Esophagus squamous epithelium (tissue), 5 donors: ENCODE data around the gene SPTLC3. TPM values are rescaled to one million over a fixed set of nuclear protein-coding genes. Genes with fewer than 3 reads are reported as not detected.

Source experiments
- DNase-seq: peaks from one replicate; lab custom pipeline; 2025; lab: John Stamatoyannopoulos, UW
- H3K27ac ChIP-seq, 4 donors: fragments of 200-600 bp; sonication (generic); one replicate each; pipeline ENCODE4 v1.5.1; 2016 to 2019; ENCODE audit warnings: mild to moderate bottlenecking in 1 of 4
- H3K27me3 ChIP-seq, 4 donors: fragments of 200-600 bp; sonication (generic); 1 replicate in 3 of 4; 2 replicates in 1 of 4; pipeline versions ENCODE4 v1.5.1 to v1.6.0; 2017 to 2021; ENCODE audit warnings: antibody characterized with exemption in 1 of 4
- H3K36me3 ChIP-seq, 3 donors: fragments of 200-600 bp; sonication (generic); one replicate each; pipeline ENCODE4 v1.5.1; 2016 to 2019
- H3K4me1 ChIP-seq, 3 donors: fragments of 200-600 bp; sonication (generic); one replicate each; pipeline ENCODE4 v1.5.1; 2017 to 2019
- H3K4me3 ChIP-seq, 4 donors: fragments of 200-600 bp; sonication (generic); 1 replicate in 3 of 4; 2 replicates in 1 of 4; pipeline ENCODE4 v1.5.1; 2016 to 2019; ENCODE audit warnings: mild to moderate bottlenecking in 2 of 4, moderate library complexity in 1 of 4
- H3K9me3 ChIP-seq, 3 donors: fragments of 200-600 bp; sonication (generic); one replicate each; pipeline ENCODE4 v1.5.1; 2016 to 2019
- CTCF ChIP-seq, 6 experiments: fragments of 450-650 bp in 4 of 6; fragments of 200-600 bp in 2 of 6; sonication (generic) in 2 of 6; IDR thresholded peaks; one replicate each; pipeline ENCODE4 v1.5.1; 2016 to 2019; ENCODE audit warnings: antibody characterized with exemption in 6 of 6, mild to moderate bottlenecking in 4 of 6, moderate library complexity in 4 of 6
- POLR2A ChIP-seq, 4 donors: fragments of 450-650 bp; IDR thresholded peaks; one replicate each; pipeline ENCODE4 v1.6.1; 2017; ENCODE audit warnings: antibody characterized with exemption in 4 of 4, mild to moderate bottlenecking in 4 of 4, moderate library complexity in 3 of 4
- WGBS, 2 donors: methylation state at CpG; one replicate each; pipeline ENCODE4 v1.1.5; 2018; 5-methylcytosine and 5-hydroxymethylcytosine counted together
- intact Hi-C: fragments of 100-400 bp; cut with DNase I; formaldehyde crosslinking; loops from one replicate; pipeline ENCODE4 v1.15.0; 2022
- total RNA-seq, 4 donors: library from RNA; depleted of rRNA; stranded (reverse); fragments of >200 nt; gene quantifications; one replicate each; pipeline ENCODE4 v1.1.0, GENCODE V29; 2016
- donor health status: DM: yes; HTN: yes; CAD: no.

Gene SPTLC3
- total RNA-seq, 4 donors from 2014 or later: 6.9 to 9.1 (median 7.3) TPM

- DNase-seq: no peak
- 63 to 67% methylated on average over 5 of the region's 5 CpGs for WGBS, 2 donors
- no peaks in the 10 kb centered on the region for H3K9me3 ChIP-seq
- intact Hi-C loops: no loop called here
- no peak overlapping the region for H3K4me3 ChIP-seq
- H3K27ac ChIP-seq: no peak overlapping the region
- H3K27me3 ChIP-seq: no peaks in the 10 kb centered on the region
- no peaks in the 10 kb centered on the region for H3K36me3 ChIP-seq
- peaks cover 0 to 54% (median 5%) of the 10 kb centered on the region in 3 donors for H3K4me1 ChIP-seq
- TF ChIP-seq POLR2A (IDR thresholded peaks at IDR 0.05) (no peak), CTCF (IDR thresholded peaks at IDR 0.05) (no peak)
These were observed 192.2 kb downstream of the SPTLC3 start for GRCh38 chr20:13200767-13201500.

- TF ChIP-seq CTCF (IDR thresholded peaks at IDR 0.05): no peak
- TF ChIP-seq POLR2A (IDR thresholded peaks at IDR 0.05): no peak
- DNase-seq: no peak
- Histone ChIP-seq H3K27me3 (no peaks in the 10 kb centered on the region), H3K36me3 (no peaks in the 10 kb centered on the region), H3K4me3 (no peak overlapping the region), H3K4me1 (peaks cover 0 to 58% (median 5%) of the 10 kb centered on the region in 3 donors), H3K9me3 (no peaks in the 10 kb centered on the region), H3K27ac (no peak overlapping the region)
- WGBS, 2 donors: 61 to 71% methylated on average over 6 of the region's 6 CpGs
- intact Hi-C loops: no loop called here
These were observed 193.8 kb downstream of the SPTLC3 start for GRCh38 chr20:13202565-13202964.

GRCh38 chr20:13205425-13205824 lies 196.7 kb downstream of the SPTLC3 start:
- TF ChIP-seq POLR2A (IDR thresholded peaks at IDR 0.05): no peak
- TF ChIP-seq CTCF (IDR thresholded peaks at IDR 0.05): no peak
- peaks cover 0 to 43% (median 5%) of the 10 kb centered on the region in 3 donors for H3K4me1 ChIP-seq
- no peak overlapping the region for H3K4me3 ChIP-seq
- no peaks in the 10 kb centered on the region for H3K9me3 ChIP-seq
- H3K27me3 ChIP-seq: no peaks in the 10 kb centered on the region
- no peaks in the 10 kb centered on the region for H3K36me3 ChIP-seq
- DNase-seq: no peak
- intact Hi-C loops: no loop called here
- 56 to 62% methylated on average over 4 of the region's 4 CpGs for WGBS, 2 donors
- H3K27ac ChIP-seq: no peak overlapping the region

DNA sequence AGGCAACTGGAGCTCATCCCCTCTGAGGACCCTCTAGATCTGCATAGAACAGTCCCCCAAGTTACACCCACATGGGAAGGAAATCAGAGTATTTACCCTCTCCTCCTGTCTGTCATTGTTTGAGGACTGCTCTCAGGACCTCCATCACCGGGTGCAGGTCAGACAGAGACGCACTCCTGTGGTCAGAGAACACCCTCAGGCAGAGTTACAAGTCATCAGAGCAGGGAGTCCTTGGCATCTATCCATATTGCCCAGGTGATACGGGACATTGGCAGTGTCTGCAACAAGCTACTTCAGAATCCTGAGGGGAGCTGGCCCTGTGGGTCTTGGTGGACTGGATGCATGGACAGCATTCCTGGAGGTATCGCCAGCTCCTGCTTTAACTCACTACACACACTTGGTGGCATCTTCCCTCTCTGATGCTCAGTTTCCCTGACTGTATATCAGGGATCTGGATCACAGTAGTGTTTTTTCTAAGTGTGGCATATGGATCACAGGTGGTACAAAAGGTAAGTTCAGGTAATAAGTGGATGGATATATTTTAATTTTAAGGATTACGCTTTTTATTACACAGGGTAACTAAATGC lies 197.2 kb downstream of the SPTLC3 start:
- intact Hi-C loops: no loop called here
- no peaks in the 10 kb centered on the region for H3K27me3 ChIP-seq
- 86 to 88% methylated on average over 4 to 5 of the region's 5 CpGs for WGBS, 2 donors
- H3K4me3 ChIP-seq: no peak overlapping the region
- peaks cover 0 to 38% (median 5%) of the 10 kb centered on the region in 3 donors for H3K4me1 ChIP-seq
- no peaks in the 10 kb centered on the region for H3K36me3 ChIP-seq
- DNase-seq: no peak
- H3K9me3 ChIP-seq: no peaks in the 10 kb centered on the region
- no peak overlapping the region for H3K27ac ChIP-seq
- no peak for TF ChIP-seq POLR2A (IDR thresholded peaks at IDR 0.05)
- TF ChIP-seq CTCF (IDR thresholded peaks at IDR 0.05): no peak

DNA sequence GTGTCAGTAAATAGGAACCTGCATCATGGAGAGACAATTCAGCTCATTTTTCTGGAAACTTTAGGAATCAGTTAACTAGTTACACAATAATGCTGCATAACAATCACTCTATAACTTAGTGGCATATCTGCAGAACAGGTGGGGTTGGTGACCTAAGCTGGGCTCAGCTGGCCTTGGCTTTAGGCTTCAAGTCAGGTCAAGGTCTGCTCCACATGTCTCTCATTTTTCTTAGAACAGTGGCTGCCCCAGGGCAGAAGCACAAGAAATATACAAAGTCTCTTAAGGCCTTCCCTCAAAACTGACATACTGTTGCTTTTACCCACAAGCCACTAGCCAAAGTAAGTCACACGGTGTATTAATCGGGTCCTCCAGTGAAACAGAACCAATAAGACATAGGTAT lies 198.2 kb downstream of the SPTLC3 start:
- no peak for TF ChIP-seq POLR2A (IDR thresholded peaks at IDR 0.05)
- no peak for TF ChIP-seq CTCF (IDR thresholded peaks at IDR 0.05)
- no peak overlapping the region for H3K4me3 ChIP-seq
- intact Hi-C loops: no loop called here
- H3K4me1 ChIP-seq: peaks cover 0 to 37% (median 5%) of the 10 kb centered on the region in 3 donors
- no peak for DNase-seq
- no peaks in the 10 kb centered on the region for H3K27me3 ChIP-seq
- no peaks in the 10 kb centered on the region for H3K9me3 ChIP-seq
- no peak overlapping the region for H3K27ac ChIP-seq
- WGBS, 2 donors: 94% methylated on average over 2 of the region's 2 CpGs; no CpG with 5 or more reads in 1 of the 2 donors
- H3K36me3 ChIP-seq: no peaks in the 10 kb centered on the region
